Gastroesophageal sphincter (tissue), 3 donors: Measurements from ENCODE around the gene CHDH.

ENCODE experiments used
- CTCF ChIP-seq, 4 experiments: fragments of 200-600 bp in 2 of 4; fragments of 450-650 bp in 2 of 4; sonication (generic) in 1 of 4; IDR thresholded peaks; one replicate each; pipeline ENCODE4 v1.5.1; 2017 to 2019; ENCODE audit warnings: antibody characterized with exemption in 4 of 4, mild to moderate bottlenecking in 2 of 4, moderate library complexity in 2 of 4
- EP300 ChIP-seq: sonication (generic); formaldehyde crosslinking; IDR thresholded peaks from one replicate; pipeline ENCODE4 v1.6.1; 2017; ENCODE audit warnings: antibody characterized with exemption, mild to moderate bottlenecking
- POLR2A ChIP-seq, 2 donors: fragments of 450-650 bp; IDR thresholded peaks; one replicate each; pipeline ENCODE4 v1.6.1; 2017; ENCODE audit warnings: antibody characterized with exemption in 2 of 2, mild to moderate bottlenecking in 2 of 2, moderate library complexity in 1 of 2
- POLR2AphosphoS5 ChIP-seq: sonication (generic); formaldehyde crosslinking; IDR thresholded peaks from one replicate; pipeline ENCODE4 v1.6.1; 2017; ENCODE audit warnings: antibody characterized with exemption

- TF ChIP-seq CTCF (IDR thresholded peaks at IDR 0.05) (no peak), POLR2AphosphoS5 (no peak), EP300 (no peak), POLR2A (IDR thresholded peaks at IDR 0.05) (no peak)
These were observed 14.0 kb upstream of the CHDH start for GRCh38 chr3:53860196-53860595.
